ENCODE data around the gene CSMD2.

GRCh38 chr1:33863779-33864178, 301.3 kb downstream of the CSMD2 start, which contains the start of gene HMGB4:
- no peak for TF ChIP-seq CTCF (IDR thresholded peaks at IDR 0.05; ENCODE audit: low read depth, low read length)
- TF ChIP-seq EZH2phosphoT487 (IDR thresholded peaks at IDR 0.05; ENCODE audit: low read depth) = no peak
